ENCODE results near the gene CCDC197.

CCDC197 gene

DNA sequence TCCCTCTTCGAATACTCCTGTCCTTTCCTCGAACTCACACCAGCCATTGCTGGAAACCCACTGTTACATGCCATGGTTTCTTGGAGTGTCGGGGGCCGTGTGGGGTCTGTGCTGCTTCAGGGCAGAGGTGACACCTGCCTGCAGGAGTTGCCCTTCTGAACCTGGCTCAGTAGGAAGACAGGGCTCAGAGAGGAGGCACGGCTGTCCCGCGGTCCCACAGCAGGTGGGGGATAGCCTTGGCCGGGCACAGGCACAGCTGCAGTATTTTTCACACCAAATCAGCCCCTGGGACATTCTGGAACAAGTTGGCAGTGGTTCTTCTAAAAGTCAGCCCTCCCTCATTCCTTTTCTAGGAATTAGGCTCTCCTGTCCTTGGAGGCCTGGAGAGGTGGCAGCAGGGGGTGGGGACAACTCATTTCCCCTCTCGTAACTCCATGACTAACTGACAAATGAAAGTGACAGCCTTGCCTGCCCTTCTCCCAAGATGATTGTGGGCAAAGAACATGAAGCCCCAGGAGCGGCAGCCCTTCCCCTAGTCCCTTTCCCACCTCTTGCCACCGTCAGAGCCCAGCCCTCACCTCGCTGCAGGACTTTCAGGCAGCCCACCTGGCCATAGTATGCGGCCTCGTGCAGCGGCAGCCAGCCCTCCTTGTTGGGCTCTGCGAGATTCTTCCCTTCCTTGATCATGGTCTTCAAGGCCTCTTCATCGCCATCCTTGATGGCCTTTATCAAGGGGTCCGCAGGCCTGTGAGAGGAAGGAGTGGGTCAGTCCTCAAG, 43.2 kb upstream of the CCDC197 start:
- H3K4me3 ChIP-seq (ENCODE audit: low read length): no peak overlapping the region
- no peak for DNase-seq (ENCODE audit: low read depth)
- TF ChIP-seq, protein P1, sequence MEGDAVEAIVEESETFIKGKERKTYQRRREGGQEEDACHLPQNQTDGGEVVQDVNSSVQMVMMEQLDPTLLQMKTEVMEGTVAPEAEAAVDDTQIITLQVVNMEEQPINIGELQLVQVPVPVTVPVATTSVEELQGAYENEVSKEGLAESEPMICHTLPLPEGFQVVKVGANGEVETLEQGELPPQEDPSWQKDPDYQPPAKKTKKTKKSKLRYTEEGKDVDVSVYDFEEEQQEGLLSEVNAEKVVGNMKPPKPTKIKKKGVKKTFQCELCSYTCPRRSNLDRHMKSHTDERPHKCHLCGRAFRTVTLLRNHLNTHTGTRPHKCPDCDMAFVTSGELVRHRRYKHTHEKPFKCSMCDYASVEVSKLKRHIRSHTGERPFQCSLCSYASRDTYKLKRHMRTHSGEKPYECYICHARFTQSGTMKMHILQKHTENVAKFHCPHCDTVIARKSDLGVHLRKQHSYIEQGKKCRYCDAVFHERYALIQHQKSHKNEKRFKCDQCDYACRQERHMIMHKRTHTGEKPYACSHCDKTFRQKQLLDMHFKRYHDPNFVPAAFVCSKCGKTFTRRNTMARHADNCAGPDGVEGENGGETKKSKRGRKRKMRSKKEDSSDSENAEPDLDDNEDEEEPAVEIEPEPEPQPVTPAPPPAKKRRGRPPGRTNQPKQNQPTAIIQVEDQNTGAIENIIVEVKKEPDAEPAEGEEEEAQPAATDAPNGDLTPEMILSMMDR (conservative IDR thresholded peaks at IDR 0.05; ENCODE audit: low read depth, low read length): no peak

DNA sequence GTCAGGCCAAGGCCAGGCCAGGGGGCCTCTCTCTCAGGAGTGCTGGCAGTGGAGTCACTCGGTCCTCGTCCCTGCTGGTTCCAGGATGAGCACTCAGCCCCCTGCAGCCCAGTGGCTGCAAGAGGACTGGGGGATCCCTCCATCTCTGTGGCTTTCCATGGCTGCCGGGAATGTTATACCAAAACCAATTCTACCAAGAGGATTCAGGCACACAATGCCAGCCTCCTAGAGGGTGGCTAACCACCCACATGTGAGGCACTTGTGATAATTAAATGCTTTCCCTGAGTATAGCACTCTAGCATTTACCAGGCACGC, 42.6 kb upstream of the CCDC197 start:
- TF ChIP-seq, protein P1 (conservative IDR thresholded peaks at IDR 0.05; ENCODE audit: low read depth, low read length): no peak
- H3K4me3 ChIP-seq (ENCODE audit: low read length): no peak overlapping the region
- DNase-seq (ENCODE audit: low read depth): no peak

DNA sequence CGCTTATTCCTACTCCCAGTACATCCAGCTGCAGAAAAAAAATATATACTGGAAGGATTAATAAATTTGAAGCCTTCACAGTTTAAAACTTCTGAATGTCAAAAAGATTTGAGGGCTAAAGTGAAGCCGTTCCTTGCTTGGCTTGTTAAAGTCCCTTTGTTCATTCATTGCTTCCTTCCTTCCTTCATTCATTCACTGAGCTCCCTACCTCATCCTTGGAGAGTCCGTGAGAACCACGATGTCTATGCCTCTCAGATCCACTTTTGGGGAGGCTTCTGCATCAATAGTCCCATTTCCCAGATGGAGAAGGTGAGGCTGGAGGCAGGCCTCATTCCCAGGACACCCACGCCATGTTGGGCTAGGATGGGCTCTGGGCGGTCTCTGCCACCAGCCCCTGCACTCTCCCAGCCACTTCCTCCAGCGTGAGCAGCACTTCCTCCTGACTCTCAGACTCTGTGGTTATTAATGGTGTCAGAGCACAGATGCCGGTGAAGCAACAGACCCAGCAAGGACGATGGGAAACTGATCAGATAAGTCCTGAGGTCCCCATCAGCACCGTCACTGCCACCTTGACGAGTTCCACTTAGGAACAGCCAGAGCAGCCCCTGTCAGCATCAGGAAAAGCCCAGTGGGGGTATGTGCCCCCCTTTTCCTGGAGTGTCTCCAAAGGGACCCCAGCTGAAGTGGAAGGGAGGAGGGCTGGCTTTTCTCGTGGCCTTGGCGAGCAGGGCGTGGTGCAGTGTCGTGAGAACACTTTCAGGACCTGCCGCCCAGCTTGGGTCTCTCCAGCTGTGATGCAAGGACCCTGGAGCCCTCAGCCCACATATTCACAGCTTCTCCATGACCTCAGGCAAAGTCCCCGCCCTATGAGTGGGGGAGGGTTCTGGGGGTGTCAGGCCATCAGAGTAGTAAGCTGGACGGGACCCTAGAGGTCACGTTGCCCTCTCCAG, 41.9 kb upstream of the CCDC197 start:
- no peak for DNase-seq (ENCODE audit: low read depth)
- TF ChIP-seq, protein P1 (conservative IDR thresholded peaks at IDR 0.05; ENCODE audit: low read depth, low read length): no peak
- no peak overlapping the region for H3K4me3 ChIP-seq (ENCODE audit: low read length)

DNA sequence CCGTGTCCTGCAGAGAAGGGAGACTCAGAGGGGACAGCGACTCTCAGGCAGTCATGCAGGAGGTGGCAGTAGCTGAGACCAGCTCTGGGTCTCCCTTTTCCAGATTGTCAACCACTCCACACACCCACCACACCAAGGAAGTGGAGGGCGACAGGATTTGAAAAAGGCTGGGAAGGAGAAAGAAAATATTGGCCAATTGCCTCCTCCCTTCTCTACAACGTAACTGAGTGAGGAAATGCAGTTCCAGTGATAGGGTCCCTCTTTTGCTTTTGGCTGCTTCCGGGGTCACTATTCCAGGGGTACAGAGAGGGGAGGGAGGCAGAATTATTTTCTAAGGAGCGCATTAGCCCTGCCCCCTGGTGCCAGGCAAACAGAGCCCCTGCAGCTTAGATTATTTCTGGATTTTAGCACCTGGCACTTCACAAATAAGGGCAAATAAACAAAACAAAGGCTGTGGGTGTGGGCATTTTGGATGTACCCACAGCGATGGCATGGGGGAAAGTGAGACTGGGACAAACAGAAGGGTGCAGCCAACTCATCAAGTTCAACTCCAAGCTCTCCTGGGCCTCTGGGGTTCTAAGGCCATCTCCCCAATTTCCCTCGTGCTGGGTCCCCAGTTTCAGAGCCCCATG, 41.1 kb upstream of the CCDC197 start:
- H3K4me3 ChIP-seq (ENCODE audit: low read length): no peak overlapping the region
- DNase-seq (ENCODE audit: low read depth): no peak
- TF ChIP-seq, protein P1 (conservative IDR thresholded peaks at IDR 0.05; ENCODE audit: low read depth, low read length): peak; percentile 11

DNA sequence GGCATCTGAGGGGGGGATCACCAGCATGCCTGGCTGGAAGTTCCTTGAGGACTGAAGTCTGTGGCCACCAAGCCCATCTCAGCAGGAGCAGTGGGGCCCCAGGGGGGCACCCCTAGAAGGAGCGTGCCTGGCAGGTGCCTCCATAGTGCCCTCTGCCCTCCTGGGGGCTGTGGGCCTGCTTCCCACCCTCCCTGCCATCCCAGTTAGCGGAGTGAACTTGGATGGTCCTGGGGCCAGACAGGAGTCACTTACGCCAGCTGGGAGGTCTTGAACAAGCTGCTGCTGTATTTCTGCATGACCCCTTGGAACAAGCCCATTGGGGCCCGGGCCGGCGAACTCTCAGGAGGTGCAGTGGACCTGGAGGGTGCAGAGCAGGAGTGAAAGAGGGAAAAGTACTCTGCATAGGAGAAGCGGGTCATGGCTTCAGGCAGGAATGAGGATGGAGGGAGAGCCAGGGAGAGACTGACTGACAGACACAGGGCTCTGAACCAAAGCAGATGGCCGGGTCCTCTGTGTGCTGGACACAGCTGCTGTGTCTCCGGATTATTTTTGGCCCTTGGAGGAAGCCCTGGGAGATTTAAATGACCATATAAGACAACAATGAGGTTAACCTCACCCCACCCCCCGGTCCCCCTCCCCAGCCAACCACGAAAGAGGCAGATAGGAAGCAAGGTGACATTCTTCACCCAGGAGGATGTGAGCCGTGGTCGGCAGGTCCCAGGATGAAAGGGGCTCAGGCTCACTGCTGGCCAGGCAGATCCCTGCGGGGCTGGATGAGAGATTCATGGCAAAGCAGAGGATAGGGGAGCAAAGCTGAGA, 40.4 kb upstream of the CCDC197 start:
- DNase-seq (ENCODE audit: low read depth): no peak
- TF ChIP-seq, protein P1 (conservative IDR thresholded peaks at IDR 0.05; ENCODE audit: low read depth, low read length): no peak
- no peak overlapping the region for H3K4me3 ChIP-seq (ENCODE audit: low read length)

DNA sequence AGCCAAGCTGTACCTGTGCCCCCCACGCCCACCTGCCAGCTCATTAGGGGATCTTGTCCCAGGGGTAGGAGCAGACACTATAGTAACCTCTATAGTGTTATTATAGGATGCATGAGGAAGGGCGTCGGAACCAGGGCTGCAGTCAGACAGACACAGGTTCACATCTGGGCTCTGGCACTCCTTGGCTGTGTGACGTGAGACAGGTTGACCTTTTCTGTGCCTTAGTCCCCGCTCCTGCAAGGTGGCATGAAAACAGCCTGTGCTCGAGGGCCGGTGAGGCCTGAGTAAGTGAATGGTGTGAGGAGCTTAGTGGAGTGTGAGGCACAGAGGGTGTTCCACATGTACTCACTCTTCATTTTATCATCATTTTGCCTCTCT, 39.8 kb upstream of the CCDC197 start:
- DNase-seq (ENCODE audit: low read depth): no peak
- TF ChIP-seq, protein P1 (conservative IDR thresholded peaks at IDR 0.05; ENCODE audit: low read depth, low read length): no peak
- H3K4me3 ChIP-seq (ENCODE audit: low read length): no peak overlapping the region
